GM21717 (cell line): ENCODE measurements around the gene TMC1.
"Not testable (repeated sequence)": the region's sequence is repeated elsewhere in the genome, so short reads cannot be mapped to it uniquely, and the experiment has no call there.

Experiments
- ATAC-seq: cut with Tn5 transposase; IDR thresholded peaks from one replicate; pipeline ENCODE4 v1.9.1; 2021; ENCODE audit warnings: mild to moderate bottlenecking, moderate library complexity; ENCODE audit not compliant: unreplicated experiment

Gene TMC1

DNA sequence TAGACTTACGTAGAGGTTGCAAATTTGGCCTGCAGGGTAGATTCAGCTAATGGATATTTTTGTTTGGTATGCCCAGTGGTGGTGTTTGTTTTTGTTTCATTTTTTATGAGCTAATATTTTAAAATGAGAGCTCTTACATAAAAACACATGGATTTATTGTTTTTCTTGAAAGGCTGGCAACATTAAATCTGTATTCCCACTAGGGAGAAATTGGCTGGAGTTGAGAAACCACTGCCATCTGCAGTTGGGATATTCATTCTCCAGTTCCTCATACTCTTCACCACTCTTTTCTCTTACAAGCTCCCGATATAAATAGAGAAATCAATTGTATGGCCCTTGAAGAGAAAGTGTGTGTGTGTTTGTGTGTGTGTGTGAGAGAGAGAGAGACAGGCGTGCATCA, 288.2 kb downstream of the TMC1 start:
- no peak for ATAC-seq

GRCh38 chr9:72812559-72813111, 291.2 kb downstream of the TMC1 start:
- no peak for ATAC-seq

DNA sequence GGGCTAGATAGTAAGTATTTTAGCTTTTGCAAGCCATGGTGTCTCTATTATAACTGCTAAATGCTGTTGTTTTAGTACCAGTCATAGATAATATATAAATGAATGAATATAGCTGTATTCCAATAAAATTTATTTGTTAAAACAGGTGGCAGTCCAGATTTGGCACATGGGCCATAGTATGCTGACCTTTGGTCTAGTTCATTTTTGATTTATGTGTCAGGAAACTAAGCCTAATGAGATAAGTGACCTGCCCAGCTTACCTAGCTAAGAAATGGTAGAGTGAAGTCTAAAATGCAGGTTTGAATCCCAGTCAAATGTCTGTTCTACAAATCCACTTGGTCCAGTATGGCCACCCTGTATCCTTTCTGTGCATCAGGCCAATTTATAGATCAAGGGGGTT, 292.1 kb downstream of the TMC1 start:
- ATAC-seq = no peak

DNA sequence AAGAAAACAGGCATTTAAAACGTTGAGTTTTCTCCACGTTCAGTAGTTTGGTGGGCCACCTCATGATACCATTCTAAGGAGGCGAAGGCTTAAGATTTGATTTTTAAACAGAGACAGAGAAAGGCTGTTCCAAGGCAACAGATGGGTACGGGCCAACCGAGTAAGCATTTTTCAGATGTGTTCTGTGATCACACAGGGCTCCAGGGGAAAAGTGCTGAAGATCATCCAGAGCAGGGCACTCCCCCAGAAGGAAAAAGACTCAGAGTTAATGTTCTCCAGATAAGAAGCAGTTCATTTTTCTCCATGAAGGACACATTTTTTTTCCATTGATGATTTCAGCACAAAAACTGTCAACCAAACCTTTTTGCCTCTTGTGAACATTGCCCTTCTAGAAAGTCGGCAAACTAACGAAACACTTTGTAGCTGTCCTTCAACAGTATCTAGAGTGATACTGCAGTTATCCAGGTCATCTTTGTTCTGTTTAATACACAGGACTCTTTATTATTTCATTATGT, 292.7 kb downstream of the TMC1 start:
- no peak for ATAC-seq

- no peak for ATAC-seq
Observed at GRCh38 chr9:72816666-72817065, 295.3 kb downstream of the TMC1 start.

GRCh38 chr9:72817413-72817812, 296.0 kb downstream of the TMC1 start:
- no peak for ATAC-seq

DNA sequence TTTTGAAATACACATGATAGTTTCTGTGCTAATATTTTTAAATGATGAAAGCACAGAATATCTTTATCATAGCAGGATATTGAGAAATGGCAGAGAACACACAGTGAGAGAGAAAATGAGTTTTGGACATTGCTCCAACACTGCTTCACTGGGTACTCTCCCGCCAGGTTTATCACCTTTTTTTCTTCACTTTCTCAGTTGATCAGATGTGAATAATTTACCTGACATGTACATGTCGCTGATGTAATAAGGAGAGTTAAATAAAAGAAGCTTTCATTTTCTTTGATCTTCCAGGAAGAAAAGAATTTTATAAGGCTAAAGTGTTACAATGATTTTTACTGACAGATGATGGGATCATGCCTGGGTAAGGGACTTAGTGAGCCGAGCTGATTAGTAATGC, 297.0 kb downstream of the TMC1 start:
- ATAC-seq = no peak

DNA sequence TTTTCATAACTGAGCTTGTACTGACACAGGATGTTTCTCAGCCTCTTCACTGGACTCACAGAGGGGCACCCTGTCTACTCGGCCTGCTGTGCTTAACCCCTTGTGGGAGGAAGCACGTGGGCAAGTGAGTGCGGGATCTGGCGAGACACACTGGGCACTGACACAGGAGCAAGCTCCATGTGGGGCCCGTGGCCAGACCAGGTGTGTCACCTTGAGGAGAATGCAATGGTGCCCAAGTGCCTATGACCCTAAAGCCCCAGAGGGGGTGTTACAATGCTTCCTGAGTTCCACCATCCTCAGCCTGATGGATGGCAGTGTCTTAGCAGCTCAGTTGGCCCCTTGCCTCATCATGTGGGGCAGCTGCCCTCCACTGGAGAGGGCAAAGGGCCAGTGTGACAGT, 302.6 kb downstream of the TMC1 start:
- ATAC-seq = no peak

GRCh38 chr9:72826996-72827949, 305.9 kb downstream of the TMC1 start:
- ATAC-seq = no peak

DNA sequence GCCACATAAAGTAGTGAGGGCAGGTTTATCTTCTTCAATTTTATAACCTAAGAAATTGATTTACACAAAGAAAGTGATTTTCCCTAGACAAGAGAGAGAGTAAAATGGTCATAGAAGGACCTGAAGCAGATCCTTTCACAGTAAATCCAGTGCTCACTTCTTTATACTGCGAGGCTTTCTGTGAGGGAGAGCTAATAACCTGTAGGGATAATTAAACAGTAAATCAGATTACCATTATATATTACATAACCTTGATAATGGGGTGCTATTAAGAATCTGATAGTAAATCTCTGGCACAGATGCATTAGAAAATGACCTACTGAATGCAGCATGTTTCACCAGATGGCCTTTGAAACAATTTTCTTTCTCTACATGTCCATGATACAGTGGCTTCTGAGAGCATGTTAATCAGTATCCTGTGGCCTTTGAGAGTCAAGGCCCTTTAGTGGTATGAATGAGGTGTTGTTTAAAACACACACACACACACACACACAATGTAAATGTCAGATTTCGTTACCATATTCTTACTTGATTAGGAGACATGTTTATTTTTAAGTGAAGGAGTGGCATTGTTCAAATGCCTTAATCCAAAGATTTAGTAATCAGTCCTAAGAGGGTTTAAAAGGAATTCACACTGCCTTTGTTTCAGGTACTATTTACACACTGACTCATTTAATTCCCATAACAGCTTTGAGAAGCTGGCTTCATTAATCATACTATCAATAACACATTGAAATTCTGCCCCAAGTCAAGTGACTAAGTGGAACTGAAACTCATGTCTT, 306.7 kb downstream of the TMC1 start:
- ATAC-seq = no peak

- no peak for ATAC-seq
Observed at GRCh38 chr9:72834994-72835393, 313.6 kb downstream of the TMC1 start.

DNA sequence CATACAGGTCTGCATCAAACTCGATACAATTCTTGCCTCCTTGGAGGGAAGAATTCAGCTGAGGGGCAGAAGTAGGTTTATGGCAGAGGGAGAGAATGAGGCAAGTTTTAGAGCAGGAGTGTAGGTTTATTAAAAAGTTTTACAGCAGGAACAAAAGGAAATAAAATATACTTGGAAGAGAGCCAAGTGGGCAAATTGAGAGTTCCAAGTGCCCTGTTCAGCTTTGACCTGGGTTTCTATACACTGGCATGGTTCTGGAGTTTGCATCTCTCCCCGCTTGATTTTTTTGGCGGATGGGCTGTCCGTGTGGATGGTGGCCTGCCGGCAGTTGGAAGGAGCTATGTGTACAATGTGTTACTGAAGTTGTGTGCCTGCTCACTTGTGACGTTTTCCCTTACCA, 315.4 kb downstream of the TMC1 start:
- no peak for ATAC-seq

DNA sequence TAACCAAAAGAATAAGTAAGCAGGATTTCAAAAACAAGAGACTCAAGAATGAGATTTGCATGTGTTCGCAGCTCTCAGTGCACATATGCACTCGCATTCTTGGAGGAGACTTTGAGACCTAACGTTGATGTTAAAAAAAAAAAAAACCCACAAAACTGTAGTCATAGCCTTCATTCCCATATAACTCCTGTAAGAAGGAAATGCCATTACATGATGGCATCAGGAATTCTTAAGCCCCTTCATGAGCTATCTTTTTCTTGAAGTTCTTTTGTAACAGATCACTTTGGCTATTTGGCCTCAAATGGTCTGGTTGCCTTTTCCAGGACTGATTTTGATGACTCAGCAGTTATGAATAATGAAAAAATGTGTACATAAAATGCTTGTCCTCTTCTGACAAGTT, 317.7 kb downstream of the TMC1 start:
- ATAC-seq = no peak

- ATAC-seq = no peak
Observed at GRCh38 chr9:72843520-72844439, 322.4 kb downstream of the TMC1 start.

DNA sequence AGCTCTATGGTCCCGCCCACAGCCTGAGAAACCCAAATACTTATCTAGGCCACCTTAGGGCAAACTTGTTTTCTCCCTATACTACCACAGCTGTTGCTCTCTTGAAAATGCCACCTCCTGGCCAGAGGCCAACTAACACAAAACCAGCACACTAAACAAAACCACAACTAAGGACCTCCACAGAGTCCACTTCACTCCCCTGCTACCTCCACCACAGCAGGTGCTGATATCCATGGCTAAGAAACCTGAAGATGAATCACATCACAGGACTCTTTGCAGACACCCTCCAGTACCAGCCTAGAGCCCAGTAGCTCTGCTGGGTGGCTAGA, 323.0 kb downstream of the TMC1 start:
- ATAC-seq = no peak

DNA sequence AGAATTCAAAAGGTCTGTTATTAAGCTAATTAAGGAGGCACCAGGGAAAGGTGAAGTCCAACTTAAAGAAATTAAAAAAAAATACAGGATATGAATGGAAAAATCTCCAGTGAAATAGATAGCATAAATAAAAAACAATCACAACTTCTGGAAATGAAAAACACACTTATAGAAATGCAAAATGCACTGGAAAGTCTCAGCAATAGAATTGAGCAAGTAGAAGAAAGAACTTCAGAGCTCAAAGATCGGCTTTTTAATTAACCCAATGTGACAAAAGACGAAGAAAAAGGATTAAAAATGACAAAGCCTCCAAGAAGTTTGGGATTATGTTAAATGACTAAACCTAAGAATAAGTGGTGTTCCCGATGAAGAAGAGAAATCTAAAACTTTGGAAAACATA, 323.6 kb downstream of the TMC1 start:
- ATAC-seq = not testable (repeated sequence)

- not testable (repeated sequence) for ATAC-seq
Observed at GRCh38 chr9:72850209-72850608, 328.8 kb downstream of the TMC1 start.

- ATAC-seq = no peak
Observed at GRCh38 chr9:72855321-72855720, 333.9 kb downstream of the TMC1 start.

- no peak for ATAC-seq
Observed at GRCh38 chr9:72855890-72856523, 334.6 kb downstream of the TMC1 start.

- ATAC-seq = no peak
Observed at GRCh38 chr9:72856972-72857623, 335.7 kb downstream of the TMC1 start.
